H1 (cell line): Measurements from ENCODE around the gene PTGDS. TPM values are rescaled to one million over a fixed set of nuclear protein-coding genes. Genes with fewer than 3 reads are reported as not detected.

Experiments
- CTCF ChIA-PET: fragments of 300-600 bp; sonication (Branson Sonifier 250); formaldehyde crosslinking; loops from one replicate; lab custom pipeline; 2021; ENCODE audit not compliant: partially characterized antibody; lab: Charles Lee
- POLR2A ChIA-PET: fragments of 300-600 bp; sonication (Branson Sonifier 250); formaldehyde crosslinking; loops from one replicate; lab custom pipeline; 2021; ENCODE audit warnings: inconsistent platforms; ENCODE audit not compliant: partially characterized antibody; lab: Charles Lee
- DNase-seq, 2 experiments: peaks; one replicate each; pipeline versions ENCODE4 v3.0.0 to v3.0.0-alpha.2; 2010 to 2022; ENCODE audit warnings: low spot score in 2 of 2, low read depth in 1 of 2, mixed read lengths in 1 of 2
- FAIRE-seq: peaks from 2 replicates; lab custom pipeline; 2011; peaks lifted over from hg19 to GRCh38; lab: Jason Lieb, UNC
- H2AFZ ChIP-seq: 2 replicates; pipeline ENCODE4 v1.8.1; 2012; ENCODE audit warnings: low read length, inconsistent platforms
- H2AK5ac ChIP-seq: 2 replicates; pipeline ENCODE4 v1.6.1; 2013; ENCODE audit warnings: low read depth, low read length
- H2BK120ac ChIP-seq: replicated peaks from 2 replicates; pipeline ENCODE3; 2013; ENCODE audit warnings: low read depth, low read length, inconsistent platforms
- H2BK12ac ChIP-seq: 2 replicates; pipeline ENCODE4 v1.6.1; 2013; ENCODE audit warnings: low read depth, low read length
- H2BK15ac ChIP-seq: 2 replicates; pipeline ENCODE4 v1.6.1; 2013; ENCODE audit warnings: low read length
- H2BK20ac ChIP-seq: 2 replicates; pipeline ENCODE4 v1.6.1; 2013; ENCODE audit warnings: low read length
- H2BK5ac ChIP-seq: 2 replicates; pipeline ENCODE4 v1.6.1; 2013; ENCODE audit warnings: low read depth, low read length
- H3K14ac ChIP-seq: 2 replicates; pipeline ENCODE4 v1.6.1; 2013; ENCODE audit warnings: inconsistent platforms; ENCODE audit not compliant: insufficient read length
- H3K18ac ChIP-seq: 2 replicates; pipeline ENCODE4 v1.6.1; 2013; ENCODE audit warnings: low read length; ENCODE audit errors: extremely low read depth
- H3K23ac ChIP-seq: 2 replicates; pipeline ENCODE4 v1.6.1; 2013; ENCODE audit warnings: inconsistent platforms; ENCODE audit not compliant: insufficient read length
- H3K23me2 ChIP-seq: 2 replicates; pipeline ENCODE4 v1.6.1; 2013; ENCODE audit warnings: low read depth, low read length
- H3K27ac ChIP-seq: 2 replicates; pipeline ENCODE4 v1.6.1; 2011; ENCODE audit warnings: low read depth, low read length, inconsistent platforms
- H3K27me3 ChIP-seq, 4 experiments: replicated peaks in 1 of 4; 1 replicate in 1 of 4; 2 replicates in 3 of 4; pipeline versions ENCODE4 v1.6.1 to v1.8.1; 2011 to 2013; ENCODE audit warnings: low read length in 3 of 4, mild to moderate bottlenecking in 3 of 4, inconsistent platforms in 2 of 4, mixed read lengths in 2 of 4, moderate library complexity in 1 of 4; ENCODE audit not compliant: control insufficient read depth in 3 of 4, insufficient read depth in 3 of 4; ENCODE audit errors: extremely low read depth in 1 of 4
- H3K36me3 ChIP-seq, 4 experiments: 2 replicates each; pipeline versions ENCODE4 v1.6.1 to v1.8.1; 2011 to 2013; ENCODE audit warnings: mild to moderate bottlenecking in 4 of 4, low read length in 3 of 4, moderate library complexity in 2 of 4, control low read depth in 1 of 4, inconsistent platforms in 1 of 4; ENCODE audit not compliant: insufficient read depth in 4 of 4, control insufficient read depth in 2 of 4
- H3K4ac ChIP-seq: replicated peaks from 2 replicates; pipeline ENCODE3; 2013; ENCODE audit warnings: low read length, low read depth, mixed read lengths, inconsistent platforms; ENCODE audit not compliant: insufficient read length
- H3K4me1 ChIP-seq, 4 experiments: replicated peaks in 1 of 4; 1 replicate in 1 of 4; 2 replicates in 3 of 4; pipeline versions ENCODE4 v1.6.1 to v1.8.1; 2011 to 2013; ENCODE audit warnings: low read length in 3 of 4, inconsistent platforms in 2 of 4, mixed read lengths in 1 of 4; ENCODE audit not compliant: insufficient read depth in 4 of 4, control insufficient read depth in 3 of 4
- H3K4me2 ChIP-seq, 2 experiments: 2 replicates each; pipeline versions ENCODE4 v1.6.1 to v1.8.1; 2011 to 2013; ENCODE audit warnings: low read depth in 2 of 2, low read length in 2 of 2, control low read depth in 1 of 2, inconsistent platforms in 1 of 2, mild to moderate bottlenecking in 1 of 2; ENCODE audit not compliant: insufficient read depth in 1 of 2
- H3K4me3 ChIP-seq, 4 experiments: fragments of 200-600, 300-600 bp in 1 of 4; sonication (generic), shearing (Covaris generic), sonication (Bioruptor Twin) in 1 of 4; 2 replicates each; pipeline versions ENCODE4 v1.5.1 to v1.8.1; 2011 to 2016; ENCODE audit warnings: low read length in 4 of 4, low read depth in 3 of 4, control low read depth in 2 of 4, inconsistent platforms in 2 of 4, mild to moderate bottlenecking in 2 of 4, mixed read lengths in 1 of 4, moderate library complexity in 1 of 4; ENCODE audit not compliant: insufficient read depth in 2 of 4; ENCODE audit errors: extremely low read depth in 1 of 4
- H3K56ac ChIP-seq: replicated peaks from 2 replicates; pipeline ENCODE3; 2013; ENCODE audit warnings: low read depth, mild to moderate bottlenecking, mixed read lengths, low read length, inconsistent platforms; ENCODE audit not compliant: insufficient read length
- H3K79me1 ChIP-seq: 2 replicates; pipeline ENCODE4 v1.6.1; 2013; ENCODE audit warnings: low read depth, low read length, control low read depth
- H3K79me2 ChIP-seq, 2 experiments: 2 replicates each; pipeline versions ENCODE4 v1.6.1 to v1.8.1; 2012 to 2013; ENCODE audit warnings: low read length in 2 of 2, mild to moderate bottlenecking in 2 of 2, inconsistent platforms in 1 of 2; ENCODE audit not compliant: insufficient read depth in 2 of 2, control insufficient read depth in 1 of 2
- H3K9ac ChIP-seq, 4 experiments: replicated peaks in 1 of 4; 1 replicate in 1 of 4; 2 replicates in 3 of 4; pipeline versions ENCODE4 v1.6.1 to v1.8.1; 2011 to 2013; ENCODE audit warnings: low read depth in 3 of 4, low read length in 3 of 4, control low read depth in 2 of 4, mild to moderate bottlenecking in 2 of 4, moderate library complexity in 2 of 4, inconsistent platforms in 1 of 4; ENCODE audit errors: extremely low read depth in 1 of 4
- H3K9me3 ChIP-seq, 2 experiments: 2 replicates each; pipeline versions ENCODE4 v1.6.1 to v1.8.1; 2012 to 2013; ENCODE audit warnings: mild to moderate bottlenecking in 2 of 2, moderate library complexity in 2 of 2, control low read depth in 1 of 2, inconsistent platforms in 1 of 2, low read depth in 1 of 2, low read length in 1 of 2, mixed read lengths in 1 of 2; ENCODE audit not compliant: insufficient read depth in 2 of 2
- H4K20me1 ChIP-seq, 2 experiments: replicated peaks in 1 of 2; 2 replicates each; pipeline versions ENCODE3 to v1.8.1; 2011 to 2013; ENCODE audit warnings: inconsistent platforms in 2 of 2, low read length in 2 of 2, mild to moderate bottlenecking in 1 of 2; ENCODE audit not compliant: insufficient read depth in 2 of 2, control insufficient read depth in 1 of 2
- H4K5ac ChIP-seq: 2 replicates; pipeline ENCODE4 v1.6.1; 2013; ENCODE audit warnings: low read length, low read depth, mixed read lengths, inconsistent platforms; ENCODE audit not compliant: insufficient read length
- H4K8ac ChIP-seq: 2 replicates; pipeline ENCODE4 v1.8.0; 2013; ENCODE audit warnings: mild to moderate bottlenecking, moderate library complexity, low read length, inconsistent platforms; ENCODE audit not compliant: insufficient read depth; ENCODE audit errors: extremely low read depth
- H4K91ac ChIP-seq: replicated peaks from 2 replicates; pipeline ENCODE3; 2013; ENCODE audit warnings: low read length, mixed read lengths, inconsistent platforms; ENCODE audit not compliant: insufficient read length
- HDAC2 ChIP-seq, 2 experiments: fragments of 300-600 bp in 1 of 2; sonication (generic) in 1 of 2; IDR thresholded peaks; 2 replicates each; pipeline ENCODE4 v1.6.1; 2011 to 2012; ENCODE audit warnings: low read depth in 2 of 2, low read length in 2 of 2, mild to moderate bottlenecking in 2 of 2, moderate library complexity in 2 of 2, borderline replicate concordance in 1 of 2, inconsistent platforms in 1 of 2
- RBBP5 ChIP-seq: IDR thresholded peaks from 2 replicates; pipeline ENCODE4 v1.7.1; 2012; ENCODE audit warnings: low read depth, mild to moderate bottlenecking, inconsistent platforms, low read length, moderate library complexity, borderline replicate concordance
- RXRA ChIP-seq: IDR thresholded peaks from 2 replicates; pipeline ENCODE4 v1.6.1; 2011; ENCODE audit warnings: low read depth, mild to moderate bottlenecking, low read length, moderate library complexity; ENCODE audit not compliant: insufficient read depth
- SIN3A ChIP-seq, 2 experiments: IDR thresholded peaks in 1 of 2; conservative IDR thresholded peaks in 1 of 2; 2 replicates each; pipeline ENCODE4 v1.6.1; 2011 to 2012; ENCODE audit warnings: low read length in 2 of 2, improper control_type of control experiment in 1 of 2, low read depth in 1 of 2, mild to moderate bottlenecking in 1 of 2
- SP4 ChIP-seq: IDR thresholded peaks from 2 replicates; pipeline ENCODE4 v1.6.1; 2012; ENCODE audit warnings: low read length, inconsistent platforms
- TEAD4 ChIP-seq: IDR thresholded peaks from 2 replicates; pipeline ENCODE4 v1.6.1; 2012; ENCODE audit warnings: low read depth, low read length, inconsistent platforms, mixed read lengths
- WGBS, 2 experiments: shearing (Covaris generic) in 1 of 2; methylation state at CpG; one replicate each; pipeline versions ENCODE4 v1.1.6 to v1.1.7; 2013 to 2015; ENCODE audit warnings: low lambda C conversion rate in 2 of 2, mixed read lengths in 2 of 2, inconsistent platforms in 1 of 2, low coverage in 1 of 2, missing lambda C conversion rate in 1 of 2; ENCODE audit not compliant: insufficient replicate concordance in 2 of 2, insufficient coverage in 1 of 2, insufficient read length in 1 of 2; ENCODE audit errors: extremely low coverage in 1 of 2, missing lambda C conversion rate in 1 of 2; 5-methylcytosine and 5-hydroxymethylcytosine counted together
- polyA plus RNA-seq, 7 experiments: library from polyadenylated mRNA; depleted of rRNA in 3 of 7; stranded (reverse) in 5 of 7; unstranded in 2 of 7; fragments of >200 nt in 5 of 7; fragments of 200-250 nt in 2 of 7; gene quantifications; 1 replicate in 5 of 7; 2 replicates in 1 of 7; 4 replicates in 1 of 7; pipeline versions ENCODE4 v1.2.1 to v1.2.3, GENCODE V29; 2011 to 2013; ENCODE audit warnings: missing spikeins in 2 of 7, mixed read lengths in 2 of 7
- total RNA-seq: library from RNA; stranded (reverse); fragmentation: NEBNext Ultra II Directional; extraction: Animal tissue kit (Norgen Biotek cat#: 25700); gene quantifications from 2 replicates; pipeline ENCODE4 v1.2.1, GENCODE V29; 2021

The PTGDS gene
- total and polyA plus RNA-seq, 2 of the 8 experiments (the other 6 are each of a cell fraction or from before 2014, with no cell fraction given): 1.7 to 2.3 TPM

DNA sequence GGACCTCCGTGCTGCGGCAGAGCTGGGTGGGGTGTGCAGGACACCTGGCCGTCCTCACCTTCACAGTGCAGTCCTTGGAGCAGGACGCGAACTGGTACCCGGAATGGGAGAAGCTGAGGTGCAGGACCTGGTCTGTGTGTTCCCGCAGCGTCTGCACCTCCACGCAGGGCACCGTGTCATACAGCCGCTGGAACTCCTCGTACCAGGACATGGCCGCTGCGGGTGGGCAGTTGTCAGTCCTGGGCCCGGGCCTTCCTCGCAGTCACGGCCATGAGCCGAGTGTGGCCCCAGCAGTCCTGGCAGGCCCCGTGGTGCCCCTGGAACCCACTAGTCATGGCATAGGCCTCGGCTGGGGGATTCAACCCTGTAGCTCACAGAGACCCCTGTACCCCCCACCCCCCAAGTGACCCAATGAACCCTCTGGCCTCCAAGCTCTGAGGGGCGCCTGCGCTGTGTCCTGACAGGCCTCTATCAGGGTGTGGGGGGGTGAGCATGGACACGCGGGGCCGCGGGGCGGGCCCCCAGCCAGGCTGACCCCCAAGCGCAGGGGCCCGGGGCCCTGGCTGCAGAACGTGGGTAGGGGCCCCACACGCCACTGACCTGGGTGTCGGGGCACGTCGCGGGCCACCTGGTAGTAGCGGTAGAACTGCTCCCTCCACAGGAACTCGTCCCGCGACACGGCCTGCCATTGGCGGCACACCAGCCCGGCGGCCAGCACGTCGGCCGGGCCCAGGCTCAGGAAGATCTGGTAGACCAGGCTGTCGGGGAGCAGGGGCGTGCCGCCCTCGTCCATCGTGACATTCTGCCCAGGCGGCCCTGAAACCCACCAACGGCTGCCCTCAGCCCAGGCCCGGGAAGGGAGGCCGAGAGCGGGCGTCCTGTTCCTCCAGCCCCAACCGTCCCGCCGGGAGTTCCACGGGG lies 33.8 kb upstream of the PTGDS start:
- no peaks in the 10 kb centered on the region for H3K79me1 ChIP-seq
- peak overlapping the region; percentile 53 for H3K4ac ChIP-seq
- CTCF ChIA-PET: interaction anchor here (0.6 to 2.1 kb wide), 6 partner anchors 12 to 125 kb away, joined by 3 to 7 read pairs (median 3); partner anchors contain the start of gene AJM1
- H3K79me2 ChIP-seq: peaks cover 0 to 3% of the 10 kb centered on the region in 2 experiments; a peak in 1 of 4 replicates
- no peak overlapping the region; the same call in 1 of the 2 replicates for H2BK12ac ChIP-seq
- TF ChIP-seq HDAC2 (IDR thresholded peaks at IDR 0.05; ENCODE audit: borderline replicate concordance in 1 of 2, low read depth in 2 of 2, low read length in 2 of 2): 0 out of 4 replicates have a peak, but pooled peaks of 1 of the 2 experiments have one; percentile 71
- no peak for TF ChIP-seq TEAD4
- no peak for TF ChIP-seq RXRA
- no peak for TF ChIP-seq SP4
- peak; percentile 32 to 68; a peak in 1 of 4 replicates for TF ChIP-seq SIN3A (conservative IDR thresholded peaks at IDR 0.05 in 1 of 2, IDR thresholded peaks at IDR 0.05 in 1 of 2; ENCODE audit: low read depth in 1 of 2, low read length in 2 of 2)
- TF ChIP-seq RBBP5: no peak
- TF ChIP-seq, all 59 proteins: peak for 2
- Histone ChIP-seq H4K8ac (peak overlapping the region; percentile 45; the same call in 1 of the 2 replicates), H2BK120ac (no peak overlapping the region), H3K4me2 (peak overlapping the region; percentile 64 to 66), H4K20me1 (peaks cover 5 to 24% of the 10 kb centered on the region in 2 experiments), H3K27ac (no peak overlapping the region), H2AFZ (no peak overlapping the region), H3K9ac (peak overlapping the region in 3 of 4 experiments; percentile 42 to 63 (median 60); a peak in 5 of 7 replicates), H3K18ac (peak overlapping the region; percentile 19; the same call in 1 of the 2 replicates), H3K4me1 (peaks cover 0 to 18% (median 11%) of the 10 kb centered on the region in 4 experiments; a peak in 5 of 7 replicates), H2BK15ac (no peak overlapping the region), H3K23me2 (peaks cover 5% of the 10 kb centered on the region; the same call in 1 of the 2 replicates), H3K36me3 (peaks cover 12 to 34% (median 16%) of the 10 kb centered on the region in 4 experiments; a peak in 7 of 8 replicates), H3K27me3 (no peaks in the 10 kb centered on the region), H2BK5ac (no peak overlapping the region; the same call in 1 of the 2 replicates), H3K56ac (peak overlapping the region; percentile 59), H3K9me3 (no peaks in the 10 kb centered on the region), H3K4me3 (peak overlapping the region; percentile 68 to 95 (median 72)), H3K23ac (no peak overlapping the region), H2BK20ac (no peak overlapping the region), H4K5ac (no peak overlapping the region), H4K91ac (no peak overlapping the region), H3K14ac (no peak overlapping the region), H2AK5ac (no peak overlapping the region)
- POLR2A ChIA-PET: interaction anchor here (1.2 to 2.1 kb wide), 4 partner anchors 17 to 125 kb away, joined by 3 to 9 read pairs (median 4); no protein-coding TSS in a partner anchor
- DNase-seq: peak in 1 of 2 experiments; percentile 71
- WGBS, 2 experiments: 39% methylated on average over 47 of the region's 61 CpGs; no CpG with 5 or more reads in 1 of the 2 experiments
- no peak for FAIRE-seq
